ENCODE results near the gene ADAM17.

Gene ADAM17

GRCh38 chr2:9508931-9509330, 46.7 kb downstream of the ADAM17 start:
- Histone ChIP-seq H3K9me2 (replicated peaks; ENCODE audit: low read depth, low read length) (no peaks in the 10 kb centered on the region), H3K9ac (ENCODE audit: low read depth, low read length, poor library complexity, severe bottlenecking) (no peak overlapping the region)

GRCh38 chr2:9498210-9498609, 57.4 kb downstream of the ADAM17 start:
- H4K20me1 ChIP-seq (ENCODE audit: insufficient read depth, low read length, poor library complexity, severe bottlenecking): no peaks in the 10 kb centered on the region
- no peaks in the 10 kb centered on the region for H3K27me3 ChIP-seq (ENCODE audit: insufficient read depth, low read length, poor library complexity, severe bottlenecking)
- H3K9me3 ChIP-seq (ENCODE audit: insufficient read depth, low read depth, low read length): no peaks in the 10 kb centered on the region
- H3K4me1 ChIP-seq (ENCODE audit: insufficient read depth, low read length, poor library complexity, severe bottlenecking): no peaks in the 10 kb centered on the region
- no peaks in the 10 kb centered on the region for H3K9me2 ChIP-seq (replicated peaks; ENCODE audit: low read depth, low read length)
- no peaks in the 10 kb centered on the region for H3K79me2 ChIP-seq (ENCODE audit: insufficient read depth, low read length)
- H3F3A ChIP-seq (ENCODE audit: low read depth): no peaks in the 10 kb centered on the region
- TF ChIP-seq, protein P1, sequence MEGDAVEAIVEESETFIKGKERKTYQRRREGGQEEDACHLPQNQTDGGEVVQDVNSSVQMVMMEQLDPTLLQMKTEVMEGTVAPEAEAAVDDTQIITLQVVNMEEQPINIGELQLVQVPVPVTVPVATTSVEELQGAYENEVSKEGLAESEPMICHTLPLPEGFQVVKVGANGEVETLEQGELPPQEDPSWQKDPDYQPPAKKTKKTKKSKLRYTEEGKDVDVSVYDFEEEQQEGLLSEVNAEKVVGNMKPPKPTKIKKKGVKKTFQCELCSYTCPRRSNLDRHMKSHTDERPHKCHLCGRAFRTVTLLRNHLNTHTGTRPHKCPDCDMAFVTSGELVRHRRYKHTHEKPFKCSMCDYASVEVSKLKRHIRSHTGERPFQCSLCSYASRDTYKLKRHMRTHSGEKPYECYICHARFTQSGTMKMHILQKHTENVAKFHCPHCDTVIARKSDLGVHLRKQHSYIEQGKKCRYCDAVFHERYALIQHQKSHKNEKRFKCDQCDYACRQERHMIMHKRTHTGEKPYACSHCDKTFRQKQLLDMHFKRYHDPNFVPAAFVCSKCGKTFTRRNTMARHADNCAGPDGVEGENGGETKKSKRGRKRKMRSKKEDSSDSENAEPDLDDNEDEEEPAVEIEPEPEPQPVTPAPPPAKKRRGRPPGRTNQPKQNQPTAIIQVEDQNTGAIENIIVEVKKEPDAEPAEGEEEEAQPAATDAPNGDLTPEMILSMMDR (conservative IDR thresholded peaks at IDR 0.05; ENCODE audit: low read length): no peak
- TF ChIP-seq EZH2phosphoT487 (IDR thresholded peaks at IDR 0.05; ENCODE audit: borderline replicate concordance): no peak
- H3K36me3 ChIP-seq (ENCODE audit: insufficient read depth, low read length): peaks cover 68% of the 10 kb centered on the region; the same call in 1 of the 2 replicates
- no peak overlapping the region for H2AFZ ChIP-seq (ENCODE audit: low read length)
- no peak overlapping the region for H3K4me3 ChIP-seq (ENCODE audit: low read length, poor library complexity, severe bottlenecking)
- no peak overlapping the region for H3K9ac ChIP-seq (ENCODE audit: low read depth, low read length, poor library complexity, severe bottlenecking)
- H3K4me2 ChIP-seq (ENCODE audit: low read depth, low read length, poor library complexity, severe bottlenecking): no peak overlapping the region

More at GRCh38 chr2:9508931-9509330, 46.7 kb downstream of the ADAM17 start:
- H3K4me1 ChIP-seq (ENCODE audit: insufficient read depth, low read length, poor library complexity, severe bottlenecking): no peaks in the 10 kb centered on the region
- no peaks in the 10 kb centered on the region for H3F3A ChIP-seq (ENCODE audit: low read depth)
- TF ChIP-seq EZH2phosphoT487 (IDR thresholded peaks at IDR 0.05; ENCODE audit: borderline replicate concordance): no peak
- TF ChIP-seq, protein P1 (conservative IDR thresholded peaks at IDR 0.05; ENCODE audit: low read length): no peak
- no peak overlapping the region for H3K4me2 ChIP-seq (ENCODE audit: low read depth, low read length, poor library complexity, severe bottlenecking)
- no peak overlapping the region for H3K4me3 ChIP-seq (ENCODE audit: low read length, poor library complexity, severe bottlenecking)
- no peaks in the 10 kb centered on the region for H4K20me1 ChIP-seq (ENCODE audit: insufficient read depth, low read length, poor library complexity, severe bottlenecking)
- no peak overlapping the region for H2AFZ ChIP-seq (ENCODE audit: low read length)
- peaks cover 52% of the 10 kb centered on the region; the same call in 1 of the 2 replicates for H3K36me3 ChIP-seq (ENCODE audit: insufficient read depth, low read length)
- no peaks in the 10 kb centered on the region for H3K27me3 ChIP-seq (ENCODE audit: insufficient read depth, low read length, poor library complexity, severe bottlenecking)
- no peaks in the 10 kb centered on the region for H3K79me2 ChIP-seq (ENCODE audit: insufficient read depth, low read length)
- H3K9me3 ChIP-seq (ENCODE audit: insufficient read depth, low read depth, low read length): no peaks in the 10 kb centered on the region

DNA sequence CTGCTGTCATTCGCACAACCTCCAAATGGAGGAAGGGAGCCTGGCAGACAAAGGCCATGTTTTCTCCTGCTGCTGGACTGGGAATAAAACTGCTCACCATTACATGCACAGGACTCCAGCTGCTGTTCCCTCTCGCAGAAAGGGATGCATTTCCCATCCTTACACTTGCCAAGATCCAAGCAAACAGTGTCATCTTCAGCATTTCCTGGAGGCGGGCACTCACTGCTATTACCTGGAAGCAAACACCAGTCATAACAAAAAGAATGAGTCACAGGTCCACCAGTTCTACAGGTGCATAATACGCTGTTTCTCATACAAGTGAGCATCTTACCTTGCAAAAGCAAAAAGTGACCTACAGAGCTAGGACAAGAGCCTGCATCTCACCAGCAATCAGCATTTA, 58.6 kb downstream of the ADAM17 start:
- Histone ChIP-seq H3K9me3 (ENCODE audit: insufficient read depth, low read depth, low read length) (no peaks in the 10 kb centered on the region), H3K4me2 (ENCODE audit: low read depth, low read length, poor library complexity, severe bottlenecking) (no peak overlapping the region), H3K79me2 (ENCODE audit: insufficient read depth, low read length) (no peaks in the 10 kb centered on the region), H4K20me1 (ENCODE audit: insufficient read depth, low read length, poor library complexity, severe bottlenecking) (no peaks in the 10 kb centered on the region), H3F3A (ENCODE audit: low read depth) (no peaks in the 10 kb centered on the region), H3K4me1 (ENCODE audit: insufficient read depth, low read length, poor library complexity, severe bottlenecking) (no peaks in the 10 kb centered on the region), H3K9me2 (replicated peaks; ENCODE audit: low read depth, low read length) (no peaks in the 10 kb centered on the region), H3K9ac (ENCODE audit: low read depth, low read length, poor library complexity, severe bottlenecking) (no peak overlapping the region), H3K36me3 (ENCODE audit: insufficient read depth, low read length) (peaks cover 75% of the 10 kb centered on the region; the same call in 1 of the 2 replicates), H3K27me3 (ENCODE audit: insufficient read depth, low read length, poor library complexity, severe bottlenecking) (no peaks in the 10 kb centered on the region), H2AFZ (ENCODE audit: low read length) (no peak overlapping the region), H3K4me3 (ENCODE audit: low read length, poor library complexity, severe bottlenecking) (no peak overlapping the region)
- TF ChIP-seq EZH2phosphoT487 (IDR thresholded peaks at IDR 0.05; ENCODE audit: borderline replicate concordance): no peak

DNA sequence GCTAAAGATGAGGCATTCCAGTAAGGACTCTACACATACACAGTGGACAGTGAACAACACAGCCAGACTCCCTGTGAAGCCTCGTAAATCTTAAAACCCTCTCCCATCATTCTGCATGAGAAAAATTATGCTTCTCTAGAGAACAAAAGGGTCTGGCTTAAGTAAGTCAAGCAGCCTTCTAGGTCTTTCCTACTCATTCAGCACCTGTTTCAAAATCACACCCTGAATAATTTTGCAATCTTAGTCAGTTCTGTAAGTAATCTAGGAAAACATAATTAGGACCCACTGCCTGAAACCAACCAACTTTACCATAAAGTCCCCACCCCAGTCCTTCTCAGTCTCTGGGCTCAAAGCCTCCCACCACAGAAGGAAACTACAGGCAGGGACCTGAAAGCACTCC, 61.5 kb downstream of the ADAM17 start:
- H3F3A ChIP-seq (ENCODE audit: low read depth): no peaks in the 10 kb centered on the region
- H2AFZ ChIP-seq (ENCODE audit: low read length): no peak overlapping the region
- peaks cover 83% of the 10 kb centered on the region; the same call in 1 of the 2 replicates for H3K36me3 ChIP-seq (ENCODE audit: insufficient read depth, low read length)
- H3K27me3 ChIP-seq (ENCODE audit: insufficient read depth, low read length, poor library complexity, severe bottlenecking): no peaks in the 10 kb centered on the region
- H3K9ac ChIP-seq (ENCODE audit: low read depth, low read length, poor library complexity, severe bottlenecking): no peak overlapping the region
- no peak for TF ChIP-seq EZH2phosphoT487 (IDR thresholded peaks at IDR 0.05; ENCODE audit: borderline replicate concordance)
- TF ChIP-seq, protein P1 (conservative IDR thresholded peaks at IDR 0.05; ENCODE audit: low read length): no peak
- H3K4me3 ChIP-seq (ENCODE audit: low read length, poor library complexity, severe bottlenecking): no peak overlapping the region
- H4K20me1 ChIP-seq (ENCODE audit: insufficient read depth, low read length, poor library complexity, severe bottlenecking): no peaks in the 10 kb centered on the region
- no peaks in the 10 kb centered on the region for H3K79me2 ChIP-seq (ENCODE audit: insufficient read depth, low read length)
- no peaks in the 10 kb centered on the region for H3K4me1 ChIP-seq (ENCODE audit: insufficient read depth, low read length, poor library complexity, severe bottlenecking)
- H3K4me2 ChIP-seq (ENCODE audit: low read depth, low read length, poor library complexity, severe bottlenecking): no peak overlapping the region
- no peaks in the 10 kb centered on the region for H3K9me2 ChIP-seq (replicated peaks; ENCODE audit: low read depth, low read length)
- H3K9me3 ChIP-seq (ENCODE audit: insufficient read depth, low read depth, low read length): no peaks in the 10 kb centered on the region

All from Loucy (cell line).